HG03066 (cell line): ENCODE results near the gene TPX2.

ENCODE experiments used
- ATAC-seq: cut with Tn5 transposase; IDR thresholded peaks from one replicate; pipeline ENCODE4 v1.9.1; 2021; ENCODE audit warnings: low read depth; ENCODE audit not compliant: unreplicated experiment

TPX2 gene

GRCh38 chr20:31706607-31707257 is 32.4 kb upstream of the TPX2 start:
- no peak for ATAC-seq

DNA sequence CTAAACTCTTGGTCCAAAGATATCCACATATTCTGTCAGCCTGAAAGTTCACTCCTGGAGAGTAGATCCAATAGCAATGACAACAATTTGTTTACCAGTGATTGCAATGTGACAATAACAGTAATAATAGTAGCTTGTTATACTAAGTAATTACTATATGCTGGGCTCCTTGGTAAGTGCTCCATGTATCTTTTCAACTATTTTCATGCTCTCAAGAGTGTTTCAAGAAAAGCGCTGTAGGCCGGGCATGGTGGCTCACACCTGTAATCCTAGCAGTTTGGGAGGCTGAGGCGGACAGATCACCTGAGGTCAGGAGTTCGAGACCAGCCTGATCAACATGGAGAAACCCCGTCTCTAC is 31.9 kb upstream of the TPX2 start:
- no peak for ATAC-seq

- ATAC-seq, result no peak
These were observed 30.9 kb upstream of the TPX2 start for GRCh38 chr20:31707994-31708735.

GRCh38 chr20:31708736-31709534 is 30.2 kb upstream of the TPX2 start:
- no peak for ATAC-seq

DNA sequence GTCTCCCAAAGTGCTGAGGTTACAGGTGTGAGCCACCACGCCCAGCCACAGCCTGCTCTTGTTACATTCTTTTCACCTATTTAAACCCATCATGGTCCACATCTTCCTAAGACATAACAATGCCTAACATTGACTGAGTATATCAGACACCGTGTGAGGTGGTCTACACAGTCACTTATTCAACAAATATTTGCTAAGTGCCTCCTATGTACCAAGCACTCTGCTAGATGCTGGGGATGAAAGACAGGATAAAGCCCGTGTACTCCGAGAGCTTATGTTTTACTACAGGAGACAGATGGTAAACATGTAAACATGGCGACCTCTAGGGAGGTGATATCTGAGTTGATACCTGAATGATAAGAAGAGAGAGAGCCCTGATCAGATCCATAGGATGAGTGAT is 29.2 kb upstream of the TPX2 start:
- no peak for ATAC-seq

DNA sequence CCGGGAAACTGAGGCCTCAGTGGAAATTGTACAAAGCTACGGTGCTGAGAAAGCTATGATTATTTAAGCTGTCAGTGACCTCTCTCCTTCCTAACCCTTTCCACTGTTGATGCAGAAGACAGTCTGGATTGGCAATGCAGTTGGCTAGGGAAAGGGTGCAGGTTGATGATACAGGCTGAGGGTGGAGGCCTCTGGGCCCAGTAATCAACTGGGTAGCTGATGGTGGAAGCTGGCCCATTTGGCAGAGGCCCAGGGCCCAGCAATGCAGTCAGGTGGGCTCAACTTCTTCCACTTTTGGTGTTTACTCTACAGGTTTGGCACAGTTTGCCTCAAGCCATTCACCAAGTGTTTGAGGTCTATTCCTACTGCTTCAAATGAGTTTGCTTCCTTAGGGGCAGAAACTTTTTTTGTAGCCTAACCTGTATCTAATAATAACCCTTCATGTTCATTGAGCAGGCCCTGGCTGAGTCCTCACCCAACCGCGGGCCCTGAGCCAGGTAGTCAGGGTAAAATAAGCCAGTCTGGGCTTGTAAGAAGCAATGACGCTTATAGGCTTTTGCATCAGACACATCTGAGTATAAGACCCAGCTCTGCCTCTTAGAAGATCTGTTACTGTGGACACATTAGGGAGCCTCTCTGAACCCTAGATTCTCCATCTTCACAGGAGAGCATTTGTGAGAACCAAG is 28.5 kb upstream of the TPX2 start:
- ATAC-seq, result no peak

DNA sequence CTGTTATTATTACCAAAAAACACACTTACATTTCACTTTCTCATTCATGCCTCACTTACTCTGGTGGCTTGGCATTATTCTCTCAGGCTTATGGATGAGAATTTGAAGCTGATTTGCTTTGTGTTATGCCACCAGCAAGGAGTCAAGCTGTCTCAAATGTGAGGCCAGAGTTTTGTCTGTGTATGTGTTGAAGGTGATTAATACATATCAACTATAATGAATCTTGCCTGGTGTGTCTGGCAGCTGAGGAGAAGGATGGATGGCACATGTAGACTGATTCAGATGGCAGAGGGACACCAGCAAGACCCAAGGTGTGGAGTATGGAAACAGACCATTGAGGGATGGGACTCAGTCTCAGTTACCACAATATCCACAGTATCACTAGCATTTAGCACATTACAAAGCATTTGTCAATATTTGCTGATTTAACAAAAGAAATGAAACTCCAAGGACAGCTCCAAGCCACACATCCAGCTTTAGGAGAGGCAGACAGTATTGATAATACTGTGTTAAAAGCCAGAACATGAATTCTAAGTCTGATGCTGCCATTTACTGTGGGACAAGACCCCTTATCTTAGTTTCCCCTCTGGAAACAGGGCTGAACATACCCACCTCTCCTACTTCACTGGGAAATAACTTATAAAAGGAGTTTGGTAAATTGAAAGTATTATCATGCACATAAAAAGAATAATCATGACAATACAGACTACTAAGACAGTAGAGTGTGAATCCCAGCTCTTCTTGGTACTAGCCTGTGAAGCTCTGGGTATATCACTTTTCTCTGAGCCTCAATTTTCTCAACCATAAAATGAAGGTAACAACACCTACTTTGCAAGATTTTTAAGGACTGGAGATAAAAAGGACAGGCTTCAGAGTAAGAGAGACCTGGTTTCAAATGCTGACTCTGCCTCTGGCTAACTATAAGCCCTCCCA is 27.6 kb upstream of the TPX2 start:
- no peak for ATAC-seq

GRCh38 chr20:31712112-31712553 is 27.0 kb upstream of the TPX2 start:
- no peak for ATAC-seq

DNA sequence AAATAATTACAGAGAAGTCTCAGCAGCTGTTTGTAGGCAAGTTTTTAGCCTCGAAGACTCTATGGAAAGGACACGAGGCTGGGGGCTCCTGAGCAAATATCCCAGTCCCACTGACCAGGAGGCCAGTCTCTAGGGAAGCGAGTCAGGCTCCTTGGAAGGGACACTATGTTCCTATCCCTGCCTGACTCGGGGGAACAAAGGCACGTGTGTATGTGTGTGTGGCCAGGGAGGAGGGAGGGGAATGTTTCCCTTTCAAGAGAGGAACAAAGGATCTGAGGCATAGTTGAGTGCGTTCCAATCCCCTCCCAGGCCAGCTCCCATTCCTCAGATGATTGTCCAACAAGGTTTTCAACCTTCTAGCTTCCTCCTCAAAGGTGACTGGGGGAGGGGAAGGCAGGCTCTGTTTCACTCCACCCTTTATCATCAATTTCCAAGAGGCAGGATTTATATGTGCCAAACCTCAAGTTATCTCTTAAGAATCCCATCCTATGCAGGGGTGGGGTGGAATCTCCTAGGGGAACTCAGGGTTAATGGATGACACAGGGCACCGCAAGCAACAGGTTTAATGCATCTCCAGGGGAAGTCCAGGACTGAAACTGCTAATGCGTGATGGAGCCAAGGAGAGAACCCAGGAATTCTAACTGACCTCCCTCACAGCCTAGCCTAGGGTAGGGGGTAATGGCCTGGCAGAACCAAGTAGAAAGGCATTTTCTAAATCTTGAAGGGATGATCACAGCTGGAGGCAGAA is 26.4 kb upstream of the TPX2 start:
- ATAC-seq, result no peak

DNA sequence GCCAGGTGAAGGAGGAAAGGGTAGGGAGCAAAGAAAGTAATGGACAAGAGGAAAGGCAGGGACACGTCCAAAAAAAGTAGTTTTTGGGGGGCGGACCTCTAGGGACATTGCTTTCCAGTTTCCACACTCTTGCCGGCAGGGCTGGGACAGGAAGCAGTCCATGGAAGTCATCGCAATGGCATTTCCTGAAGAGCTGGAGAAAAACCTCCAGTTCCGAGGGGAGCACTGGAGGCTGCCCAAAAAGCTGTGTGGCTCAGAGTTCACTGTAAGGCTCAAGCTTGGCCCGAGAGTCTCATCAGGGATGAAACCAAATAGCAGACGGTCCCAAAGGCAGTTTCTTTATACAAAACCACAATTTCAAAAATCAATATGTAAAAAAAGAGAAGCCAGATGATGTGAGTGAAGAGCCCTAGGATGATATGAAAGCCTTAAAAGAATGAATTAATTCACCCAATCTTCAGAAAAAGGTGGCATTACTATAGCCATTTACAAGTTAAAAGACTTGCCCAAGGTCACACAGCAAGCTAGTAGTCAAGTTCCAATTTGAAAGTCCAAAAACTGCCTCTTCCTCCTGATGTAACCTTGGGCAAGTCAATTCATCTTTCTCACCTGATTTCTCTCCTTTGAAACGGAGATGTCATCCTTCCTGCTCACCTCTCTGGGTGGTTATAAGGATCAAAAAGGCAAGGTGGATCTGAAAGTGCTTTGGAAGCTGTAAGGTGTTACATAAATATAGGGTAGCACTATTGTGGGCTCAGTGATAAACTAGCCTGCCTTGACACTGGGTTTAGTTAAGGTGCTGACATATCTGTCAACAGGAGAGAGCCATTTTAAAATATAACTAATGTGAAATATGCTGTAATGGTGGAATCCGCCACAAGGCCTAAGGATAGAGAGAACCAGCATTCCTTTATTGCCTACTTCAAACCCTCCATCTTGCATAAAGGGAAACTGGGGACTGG is 25.5 kb upstream of the TPX2 start:
- no peak for ATAC-seq

- no peak for ATAC-seq
These were observed 23.3 kb upstream of the TPX2 start for GRCh38 chr20:31715766-31716165.

DNA sequence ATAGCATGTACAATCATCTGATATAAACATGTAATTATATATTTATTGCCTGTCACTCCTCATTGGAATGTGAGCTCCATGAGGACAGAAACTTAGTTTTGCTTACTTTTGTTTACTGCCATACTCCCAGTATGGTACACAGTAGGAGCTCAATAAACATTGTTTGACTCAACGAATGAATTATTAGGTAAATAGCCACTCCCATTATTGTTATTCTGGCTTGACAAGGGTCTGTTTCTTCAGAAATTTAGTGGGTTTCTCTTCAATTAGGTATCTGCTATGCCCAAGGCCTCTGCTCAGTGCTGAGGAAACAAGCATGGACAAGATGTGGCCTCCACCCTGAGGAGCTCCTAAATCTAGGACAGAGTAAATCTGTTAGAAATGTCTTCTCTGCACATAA is 22.7 kb upstream of the TPX2 start:
- ATAC-seq, result no peak

GRCh38 chr20:31716818-31717477 is 22.1 kb upstream of the TPX2 start:
- no peak for ATAC-seq

DNA sequence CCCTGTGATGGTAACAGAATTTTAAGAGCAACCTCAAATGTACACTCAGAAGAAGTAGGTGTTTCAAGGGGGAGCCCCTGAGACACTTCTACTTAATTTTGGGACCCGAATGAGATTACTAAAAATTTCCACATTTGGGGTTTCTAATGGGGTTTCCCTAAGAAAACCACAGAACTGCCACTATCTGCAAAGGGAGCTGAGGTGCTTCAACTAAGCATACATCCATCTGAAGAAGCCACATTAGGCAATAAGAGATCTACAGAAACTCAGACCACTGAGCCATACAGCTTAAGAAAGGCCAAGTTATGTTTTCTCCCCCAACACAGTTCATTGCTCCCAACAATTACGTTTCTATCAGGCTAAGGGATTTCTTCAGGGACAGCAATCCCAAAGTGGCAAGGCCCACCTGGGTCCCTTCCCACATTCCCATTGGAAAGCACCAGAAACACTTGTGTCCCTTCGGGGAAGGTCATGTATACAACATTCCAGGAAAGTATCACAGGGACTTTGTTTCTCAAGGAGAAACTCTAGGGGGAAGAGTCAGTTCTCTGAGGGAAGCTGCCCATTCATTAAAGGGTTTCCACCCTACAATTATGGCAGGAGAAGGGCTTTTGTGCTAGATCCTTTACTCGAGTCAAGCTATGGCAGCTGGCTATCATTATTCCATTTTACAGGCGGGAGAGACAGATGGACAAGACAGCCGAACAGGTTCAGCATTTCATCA is 21.4 kb upstream of the TPX2 start:
- peak; percentile 42 for ATAC-seq

GRCh38 chr20:31718952-31719643 is 20.0 kb upstream of the TPX2 start:
- no peak for ATAC-seq
